GM18526 (cell line): Measurements from ENCODE around the gene SLC26A9.

Source experiments
- POLR2A ChIP-seq: IDR thresholded peaks from 3 replicates; pipeline ENCODE4 v1.6.1; 2011; ENCODE audit not compliant: insufficient read length; ENCODE audit errors: extremely low read depth

The SLC26A9 gene

DNA sequence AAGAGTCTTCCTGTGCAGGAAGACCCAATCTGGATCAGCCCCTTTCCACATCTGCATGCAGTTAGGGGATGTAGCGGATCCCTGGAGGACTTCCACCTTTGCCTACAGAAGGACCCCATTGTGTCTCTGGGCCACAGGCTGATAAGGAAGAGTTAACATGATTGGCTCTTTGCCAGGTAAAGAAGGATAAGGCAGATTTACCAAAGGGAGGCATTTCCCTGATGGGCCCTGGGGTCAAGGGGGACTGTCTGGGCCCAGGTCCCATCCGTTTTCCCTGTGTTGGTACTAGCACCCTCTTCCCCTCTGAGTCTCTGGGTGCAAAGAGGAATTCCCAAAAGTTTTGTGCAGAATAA is 29.1 kb downstream of the SLC26A9 start:
- TF ChIP-seq POLR2A: no peak

DNA sequence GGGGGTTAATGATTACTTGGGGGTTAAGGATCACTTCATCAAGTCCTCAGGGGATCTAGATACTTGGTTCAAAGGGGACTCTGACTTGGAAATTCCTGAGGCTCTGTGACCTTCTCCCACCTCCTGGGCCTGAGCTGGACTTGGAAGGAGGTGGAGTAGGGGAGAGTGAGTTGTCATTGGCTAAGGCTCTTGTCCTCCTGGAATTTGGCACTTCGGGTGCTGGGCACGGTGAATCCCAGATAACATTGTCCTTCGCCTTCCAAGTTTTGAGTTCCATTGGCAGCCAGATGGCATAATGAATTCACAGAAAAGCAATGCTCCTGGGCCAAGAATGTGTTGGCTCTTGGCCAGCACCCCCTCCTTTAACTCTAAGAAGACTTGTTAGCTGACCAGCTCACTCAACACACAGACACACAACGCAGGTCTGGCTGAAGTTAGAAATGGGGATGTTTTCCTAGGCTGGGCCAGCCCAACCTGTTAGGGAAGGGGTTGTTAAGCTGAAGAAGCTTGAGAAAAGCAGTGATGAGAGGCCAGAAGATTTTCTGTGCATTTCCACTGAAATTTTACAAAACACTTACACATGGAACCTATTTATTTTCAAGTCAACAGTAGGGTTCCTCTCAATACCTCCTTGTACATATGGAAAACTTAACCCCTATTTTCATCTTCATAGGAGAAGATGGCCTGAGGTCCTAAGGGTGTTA is 29.7 kb downstream of the SLC26A9 start:
- no peak for TF ChIP-seq POLR2A

DNA sequence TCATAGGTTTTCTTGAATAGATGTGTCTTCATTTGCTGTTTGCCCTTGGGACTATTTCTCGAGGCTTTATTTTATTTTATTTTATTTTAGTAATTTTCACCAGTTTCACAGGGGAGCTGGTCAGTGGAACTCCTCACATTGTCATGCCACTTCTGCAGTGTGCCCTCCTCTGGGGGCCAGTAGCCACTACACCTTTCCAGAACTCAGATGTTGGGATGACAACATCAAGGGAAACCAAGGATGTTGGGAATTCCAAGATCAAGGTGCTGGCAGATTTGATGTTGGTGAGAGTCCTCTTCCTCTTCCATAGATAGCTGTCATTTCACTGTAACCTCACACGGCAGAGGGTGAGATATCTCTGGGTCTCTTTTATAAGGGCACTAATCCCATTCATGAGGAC is 35.5 kb downstream of the SLC26A9 start:
- TF ChIP-seq POLR2A: no peak

DNA sequence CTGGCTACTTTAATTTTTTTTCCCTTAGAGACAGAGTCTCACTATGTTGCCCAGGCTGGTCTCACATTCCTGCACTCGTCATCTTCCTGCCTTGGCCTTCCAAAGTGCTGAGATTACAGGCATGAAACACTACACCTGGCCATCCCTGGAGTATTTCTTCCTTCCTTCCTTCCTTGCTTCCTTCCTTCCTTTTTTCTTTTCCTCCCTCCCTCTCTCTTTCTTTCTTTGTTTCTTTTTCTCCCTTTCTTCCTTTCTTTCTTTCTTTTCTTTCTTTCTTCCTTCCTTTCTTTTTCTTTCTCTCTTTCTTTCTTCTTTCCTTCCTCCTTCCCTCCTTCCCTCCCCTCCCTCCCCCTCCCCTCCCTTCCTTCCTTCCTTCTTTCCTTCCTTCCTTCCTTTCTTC is 46.9 kb downstream of the SLC26A9 start:
- TF ChIP-seq POLR2A: no peak

DNA sequence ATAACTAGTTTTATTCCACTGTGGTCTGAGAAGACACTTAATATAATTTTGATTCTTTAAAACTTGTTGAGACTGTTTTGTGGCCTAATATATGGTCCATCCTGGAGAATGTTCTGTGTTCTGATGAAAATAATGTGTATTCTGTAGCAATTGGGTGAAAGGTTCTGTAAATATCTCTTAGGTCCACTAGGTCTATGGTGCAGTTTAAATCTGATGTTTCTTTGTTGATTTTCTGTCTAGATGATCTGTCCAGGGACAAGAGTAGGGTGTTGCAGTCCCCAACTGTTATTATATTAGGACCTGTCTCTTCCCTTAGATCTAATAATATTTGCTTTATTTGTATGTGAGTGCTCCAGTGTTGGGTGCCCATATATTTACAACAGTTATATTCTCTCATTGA is 59.5 kb downstream of the SLC26A9 start:
- no peak for TF ChIP-seq POLR2A

DNA sequence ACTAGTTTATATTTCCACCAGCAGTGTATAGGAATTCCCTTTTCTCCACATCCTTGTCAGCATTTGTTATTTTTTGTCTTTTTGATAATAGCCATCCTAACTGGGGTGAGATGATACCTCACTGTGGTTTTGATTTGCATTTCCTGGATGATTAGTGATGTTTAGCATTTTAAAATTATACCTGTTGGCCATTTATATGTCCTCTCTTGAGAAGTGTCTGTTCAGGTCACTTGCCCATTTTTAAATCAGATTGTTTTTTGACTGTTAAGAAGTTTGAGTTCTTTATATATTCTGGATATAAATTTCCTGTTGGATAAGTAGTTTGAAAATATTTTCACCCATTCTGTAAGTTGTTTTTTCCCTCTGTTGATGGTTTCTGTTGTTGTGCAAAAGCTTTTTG is 62.3 kb downstream of the SLC26A9 start:
- TF ChIP-seq POLR2A: no peak

DNA sequence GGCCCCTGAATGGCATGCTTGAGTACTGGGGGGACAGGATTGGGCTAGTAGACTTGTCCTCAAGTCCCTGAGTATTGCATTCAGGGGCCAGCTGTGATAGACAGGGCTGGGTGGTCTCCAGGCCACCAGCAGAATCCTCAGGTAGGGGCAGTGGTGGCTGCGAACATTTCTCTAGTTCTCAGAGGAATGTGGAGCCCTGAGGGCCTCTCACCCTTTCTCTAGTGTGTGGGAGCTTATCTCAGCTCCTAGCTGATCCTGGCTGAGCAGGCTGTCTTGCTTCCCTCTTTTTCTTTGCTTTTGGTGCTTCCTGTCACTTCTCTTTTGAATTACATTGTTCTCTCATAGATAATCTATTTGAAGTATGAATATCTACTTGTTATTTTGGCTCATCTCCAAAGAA is 63.3 kb downstream of the SLC26A9 start:
- TF ChIP-seq POLR2A: no peak

DNA sequence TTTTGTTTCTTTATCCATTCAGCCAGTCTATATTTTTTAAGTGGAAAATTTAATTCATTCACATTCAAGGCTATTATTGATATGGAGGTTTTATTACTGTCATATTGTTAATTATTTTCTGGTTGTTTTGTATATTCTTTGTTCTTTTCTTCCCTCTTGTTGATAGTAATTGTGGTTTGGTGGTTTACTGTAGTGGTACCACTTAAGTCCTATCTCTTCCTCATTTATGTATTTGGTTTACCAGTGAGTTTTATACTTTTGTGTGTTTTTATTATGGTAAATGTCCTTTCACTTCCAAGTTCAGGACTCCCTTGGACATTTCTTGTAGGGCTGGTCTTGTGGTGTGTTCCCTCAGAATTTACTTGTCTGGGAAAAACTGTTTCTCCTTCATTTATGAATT is 65.2 kb downstream of the SLC26A9 start:
- TF ChIP-seq POLR2A: no peak

DNA sequence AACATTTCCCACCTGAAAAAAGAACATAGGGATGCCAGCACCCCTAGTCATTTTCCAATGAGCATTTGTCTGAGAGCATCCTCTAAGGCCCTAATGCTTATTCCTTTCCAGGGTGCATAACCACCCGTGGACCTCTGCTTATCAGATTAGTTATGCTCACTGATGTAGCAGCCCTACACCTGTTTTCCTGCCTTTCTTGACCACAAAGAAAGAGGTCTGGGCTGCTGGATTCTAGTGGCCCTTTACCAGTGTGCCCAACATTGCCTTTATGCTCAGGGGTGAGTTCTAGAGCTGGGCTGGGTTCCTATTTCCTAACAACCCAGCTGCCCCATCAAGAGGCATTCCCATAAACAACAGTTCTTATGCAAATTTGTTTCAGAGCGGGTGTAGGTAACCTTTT is 73.0 kb downstream of the SLC26A9 start:
- TF ChIP-seq POLR2A: no peak
